HG02610 (cell line): Measurements from ENCODE around the gene DNPEP.
"Not testable (repeated sequence)": the region's sequence is repeated elsewhere in the genome, so short reads cannot be mapped to it uniquely, and the experiment has no call there.

ENCODE experiments used
- ATAC-seq: cut with Tn5 transposase; IDR thresholded peaks from one replicate; pipeline ENCODE4 v1.9.1; 2021; ENCODE audit warnings: mild to moderate bottlenecking, moderate library complexity; ENCODE audit not compliant: unreplicated experiment

DNPEP gene

DNA sequence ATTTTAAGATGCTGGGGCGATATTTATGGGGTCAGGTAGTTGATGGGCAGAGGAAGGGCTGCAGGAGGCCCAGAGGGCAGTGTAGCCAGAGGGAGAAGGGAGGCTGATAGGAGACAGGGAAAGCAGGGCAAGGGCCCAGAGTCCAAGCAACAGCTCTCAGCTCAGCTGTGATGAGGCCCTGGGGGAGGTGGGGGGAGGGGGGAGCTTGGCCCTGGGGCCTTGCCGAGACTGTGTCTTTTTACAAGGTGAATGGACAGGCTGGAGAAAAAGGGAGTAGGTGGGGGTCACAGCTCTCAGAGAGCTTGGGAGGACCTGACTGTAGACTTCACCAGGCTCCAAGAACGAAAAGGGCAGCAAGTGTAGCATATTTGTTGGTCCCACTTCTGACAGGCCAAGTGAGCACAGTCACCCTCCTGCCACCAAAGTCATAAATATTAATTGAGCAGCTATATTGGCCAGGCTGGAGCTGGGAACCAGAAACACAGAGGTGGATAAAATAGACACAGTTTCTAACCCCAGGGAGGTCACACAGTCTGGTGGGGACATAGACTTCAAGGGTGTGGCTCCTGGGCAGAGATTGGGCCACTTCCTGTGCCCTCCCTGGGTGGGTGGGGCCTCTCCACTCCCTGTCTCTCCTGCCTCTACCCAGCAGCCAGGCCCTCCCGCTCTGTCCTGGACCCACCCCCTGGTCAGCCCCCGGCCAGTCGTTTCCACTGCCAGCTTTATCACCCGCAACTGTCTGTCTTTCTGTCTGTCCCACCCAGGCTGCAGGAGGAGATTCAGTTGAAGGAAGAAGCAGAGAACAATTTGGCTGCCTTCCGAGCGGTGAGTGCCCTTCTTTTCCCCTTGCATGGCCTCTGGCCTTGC, 31.9 kb upstream of the DNPEP start:
- no peak for ATAC-seq

- ATAC-seq = no peak
Observed at GRCh38 chr2:219419012-219419324, 31.3 kb upstream of the DNPEP start.

GRCh38 chr2:219418155-219419011, 30.7 kb upstream of the DNPEP start, which contains the start of gene DES:
TSS of gene DES (plus strand) at chr2:219418377. CDS start at chr2:219418463, 86 bp downstream.
- no peak for ATAC-seq

DNA sequence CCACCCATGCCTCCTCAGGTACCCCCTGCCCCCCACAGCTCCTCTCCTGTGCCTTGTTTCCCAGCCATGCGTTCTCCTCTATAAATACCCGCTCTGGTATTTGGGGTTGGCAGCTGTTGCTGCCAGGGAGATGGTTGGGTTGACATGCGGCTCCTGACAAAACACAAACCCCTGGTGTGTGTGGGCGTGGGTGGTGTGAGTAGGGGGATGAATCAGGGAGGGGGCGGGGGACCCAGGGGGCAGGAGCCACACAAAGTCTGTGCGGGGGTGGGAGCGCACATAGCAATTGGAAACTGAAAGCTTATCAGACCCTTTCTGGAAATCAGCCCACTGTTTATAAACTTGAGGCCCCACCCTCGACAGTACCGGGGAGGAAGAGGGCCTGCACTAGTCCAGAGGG, 29.7 kb upstream of the DNPEP start:
- ATAC-seq = no peak

GRCh38 chr2:219416938-219417337, 29.2 kb upstream of the DNPEP start:
- no peak for ATAC-seq

DNA sequence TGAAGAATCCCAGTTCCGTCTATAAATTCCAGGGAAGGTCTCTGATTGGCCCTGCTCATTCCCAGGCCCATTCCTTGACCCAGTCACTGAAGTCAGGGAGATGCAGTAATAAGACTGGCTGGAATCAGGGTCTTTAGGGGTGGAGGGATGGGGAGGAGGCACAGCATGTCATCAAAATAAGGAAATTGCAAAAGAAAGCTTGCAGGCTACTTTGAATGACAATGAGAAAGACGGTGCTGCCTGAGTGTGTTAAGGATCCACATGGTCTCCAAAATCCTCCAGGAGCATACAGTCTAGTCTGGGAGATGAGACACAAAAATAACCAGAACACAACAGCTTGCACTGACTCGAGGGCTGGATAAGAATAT, 28.5 kb upstream of the DNPEP start:
- no peak for ATAC-seq

DNA sequence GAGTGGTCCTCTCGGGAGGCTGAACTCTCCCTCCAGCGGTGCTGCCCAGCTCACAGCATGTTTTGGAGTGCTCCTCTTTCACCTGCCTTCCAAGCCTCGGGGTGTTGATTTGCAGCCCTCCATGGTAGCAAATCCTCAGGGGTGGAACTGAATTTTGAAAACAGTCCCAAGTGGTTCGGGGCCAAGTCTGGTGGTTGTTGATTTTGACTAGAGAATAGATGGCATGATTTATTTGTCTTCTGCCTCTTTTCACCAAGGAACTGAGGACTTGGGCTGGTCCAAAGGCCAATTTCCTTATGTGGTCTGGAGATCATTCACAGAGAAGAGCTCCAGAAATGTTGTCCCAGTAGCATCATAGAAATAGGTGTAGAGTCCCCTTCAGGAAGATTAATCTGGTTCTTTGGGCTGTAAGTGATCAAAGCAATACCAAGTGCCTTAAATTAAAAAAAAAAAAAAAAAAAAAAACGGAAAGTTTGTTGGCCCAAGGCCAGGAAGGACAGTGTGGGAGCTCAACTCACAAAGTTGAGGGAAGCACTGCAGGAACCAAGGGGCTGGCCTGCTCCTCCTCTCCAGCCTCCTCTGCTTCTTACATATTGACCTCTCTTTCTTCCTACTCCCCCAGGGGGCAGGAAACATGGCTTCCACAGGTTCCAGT, 28.0 kb upstream of the DNPEP start:
- no peak for ATAC-seq

- ATAC-seq = no peak
Observed at GRCh38 chr2:219414857-219415256, 27.1 kb upstream of the DNPEP start.

DNA sequence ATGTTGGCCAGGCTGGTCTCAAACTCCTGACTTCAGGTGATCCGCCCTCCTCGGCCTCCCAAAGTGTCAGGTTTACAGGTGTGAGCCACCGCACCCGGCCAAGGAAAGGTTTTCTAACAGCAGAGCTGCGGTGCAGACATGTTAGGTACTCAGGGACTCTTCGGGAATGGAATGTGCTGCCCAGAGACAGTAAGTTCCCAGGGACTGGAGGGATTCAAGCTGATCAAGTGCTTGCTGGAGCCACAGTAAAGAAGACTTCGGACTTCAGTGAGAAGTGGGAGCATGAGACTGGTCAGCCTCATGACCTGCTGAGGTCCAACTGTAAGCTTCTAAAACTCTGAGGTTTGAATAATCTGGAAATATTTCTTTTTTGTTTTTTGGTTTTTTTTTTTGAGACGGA, 22.7 kb upstream of the DNPEP start:
- no peak for ATAC-seq

DNA sequence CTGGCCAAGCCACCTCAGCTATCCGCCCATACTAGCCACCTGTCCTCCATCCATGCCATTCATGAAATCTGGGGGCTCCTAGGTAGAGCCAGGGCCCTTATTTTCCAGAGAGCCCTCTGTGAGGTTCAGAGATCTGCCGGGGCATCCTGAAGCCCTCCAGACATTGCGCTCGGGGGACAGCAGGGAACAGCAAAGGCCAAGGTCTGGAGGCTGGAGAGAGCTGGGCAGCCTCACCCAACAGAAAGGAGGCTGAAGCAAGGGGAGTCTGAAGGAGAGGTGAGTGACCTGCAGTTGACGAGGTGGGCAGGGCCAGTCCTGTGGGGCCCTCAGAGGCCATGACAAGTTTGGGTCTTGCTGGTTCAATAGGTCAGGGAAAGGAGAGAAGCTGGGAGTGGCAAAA, 21.9 kb upstream of the DNPEP start:
- no peak for ATAC-seq

- no peak for ATAC-seq
Observed at GRCh38 chr2:219408631-219409030, 20.9 kb upstream of the DNPEP start.

DNA sequence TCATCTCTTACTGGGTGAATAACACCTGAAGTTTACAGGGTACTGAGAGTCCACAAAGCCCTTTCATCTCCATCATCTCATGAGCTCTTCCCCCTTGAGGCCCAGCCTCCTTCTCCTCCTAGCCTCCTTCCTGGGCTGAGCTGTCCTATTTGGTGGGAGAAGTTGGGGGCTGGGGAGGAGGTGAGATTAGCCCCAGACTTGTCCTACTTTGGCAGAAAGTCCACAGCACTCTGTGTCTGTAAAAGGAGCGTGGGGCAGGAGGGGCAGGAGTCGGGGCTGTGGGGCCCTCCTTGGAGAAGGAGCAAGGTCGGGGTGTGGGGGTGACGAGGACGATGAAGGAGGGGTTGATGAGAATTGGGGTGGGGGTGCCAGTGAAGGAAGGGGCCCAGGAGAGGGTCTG, 20.5 kb upstream of the DNPEP start:
- ATAC-seq = no peak

DNA sequence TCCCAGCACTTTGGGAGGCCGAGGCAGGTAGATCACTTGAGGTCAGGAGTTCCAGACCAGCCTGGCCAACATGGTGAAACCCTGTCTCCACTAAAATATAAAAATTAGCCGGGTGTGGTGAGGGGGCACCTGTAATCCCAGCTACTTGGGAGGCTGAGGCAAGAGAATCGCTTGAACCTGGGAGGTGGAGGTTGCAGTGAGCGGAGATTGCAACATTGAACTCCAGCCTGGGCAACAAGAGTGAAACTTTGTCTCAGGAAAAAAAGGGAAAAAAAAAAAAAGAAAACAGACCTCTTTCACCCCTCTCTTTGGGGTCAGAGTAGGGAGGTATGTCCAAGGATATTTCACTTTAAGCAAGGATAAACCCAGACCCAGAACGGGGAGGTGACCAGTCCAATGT, 19.6 kb upstream of the DNPEP start:
- ATAC-seq = not testable (repeated sequence)

GRCh38 chr2:219406861-219407230, 19.1 kb upstream of the DNPEP start:
- ATAC-seq = no peak

DNA sequence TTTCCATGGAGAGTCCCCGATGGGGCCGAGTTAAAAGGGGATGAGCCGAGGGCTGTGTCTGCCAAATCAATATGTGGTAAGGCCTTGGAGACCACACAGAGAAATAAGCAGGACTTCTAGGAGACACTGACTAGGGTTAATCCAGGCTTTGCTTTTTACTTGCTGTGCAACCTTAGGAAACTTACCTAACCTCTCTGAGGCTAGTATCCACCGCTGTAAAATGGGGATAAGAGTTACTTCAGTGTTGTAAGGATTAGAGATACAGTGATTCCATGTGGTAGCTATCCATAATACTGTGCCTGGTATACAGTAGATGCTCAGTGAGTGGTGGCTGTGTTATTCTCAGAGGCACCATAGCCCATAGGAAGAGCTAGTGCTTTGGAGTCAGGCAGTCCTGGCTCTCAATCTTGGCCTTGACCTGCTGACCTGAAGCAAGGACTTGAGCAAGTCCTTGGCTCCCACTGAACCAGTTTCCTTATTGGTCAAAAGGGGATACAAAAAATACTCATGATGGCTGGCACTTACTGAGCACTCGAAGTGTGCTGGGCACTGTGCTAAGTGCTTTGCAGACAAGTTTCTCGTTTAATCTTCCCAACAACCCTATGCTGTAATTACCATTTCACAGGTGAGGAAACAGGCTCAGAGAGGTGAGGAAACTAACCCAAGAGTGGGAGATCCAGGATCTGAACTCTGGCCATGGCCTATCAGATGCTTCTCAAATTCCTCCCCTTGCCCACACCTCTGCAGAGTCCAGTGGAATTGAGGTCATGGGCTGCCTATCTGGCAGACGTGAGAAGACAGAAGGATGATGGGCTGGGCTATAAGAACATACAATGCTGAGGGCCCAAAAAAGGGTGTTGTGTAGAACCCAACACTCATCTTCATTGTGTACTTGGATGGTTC, 18.5 kb upstream of the DNPEP start:
- ATAC-seq = no peak

GRCh38 chr2:219405451-219405850, 17.7 kb upstream of the DNPEP start:
- ATAC-seq = no peak

- no peak for ATAC-seq
Observed at GRCh38 chr2:219404954-219405353, 17.2 kb upstream of the DNPEP start.

DNA sequence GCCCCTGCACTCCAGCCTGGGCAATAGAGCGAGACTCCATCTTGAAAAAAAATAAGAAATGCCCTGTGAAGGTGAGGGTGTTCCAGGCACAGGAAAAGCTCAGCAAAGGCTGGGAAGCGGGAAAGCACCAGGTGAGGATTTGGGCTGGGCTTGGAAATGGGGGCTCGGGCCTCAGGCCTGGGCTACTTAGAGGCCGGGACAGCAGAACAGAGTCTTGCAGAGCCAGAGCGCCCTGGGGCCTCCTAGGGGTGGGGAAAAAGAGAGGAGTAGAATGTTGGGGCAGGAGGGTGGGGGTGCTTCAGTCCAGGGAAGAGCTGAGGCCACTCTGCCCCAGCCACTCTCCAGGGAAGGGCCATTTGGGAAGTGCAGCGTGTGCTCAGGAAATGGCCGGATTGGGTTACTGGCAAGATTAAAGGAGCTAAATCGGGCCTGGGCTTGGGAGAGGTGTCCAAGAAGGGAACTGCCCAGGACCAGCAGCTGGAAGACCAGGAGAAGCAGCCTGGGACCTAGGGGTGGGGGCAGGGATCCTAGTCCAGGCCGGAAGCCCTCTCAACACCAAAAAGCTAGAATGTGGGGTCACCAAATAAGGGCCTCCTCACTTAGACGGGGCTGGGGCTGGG, 16.7 kb upstream of the DNPEP start:
- no peak for ATAC-seq

DNA sequence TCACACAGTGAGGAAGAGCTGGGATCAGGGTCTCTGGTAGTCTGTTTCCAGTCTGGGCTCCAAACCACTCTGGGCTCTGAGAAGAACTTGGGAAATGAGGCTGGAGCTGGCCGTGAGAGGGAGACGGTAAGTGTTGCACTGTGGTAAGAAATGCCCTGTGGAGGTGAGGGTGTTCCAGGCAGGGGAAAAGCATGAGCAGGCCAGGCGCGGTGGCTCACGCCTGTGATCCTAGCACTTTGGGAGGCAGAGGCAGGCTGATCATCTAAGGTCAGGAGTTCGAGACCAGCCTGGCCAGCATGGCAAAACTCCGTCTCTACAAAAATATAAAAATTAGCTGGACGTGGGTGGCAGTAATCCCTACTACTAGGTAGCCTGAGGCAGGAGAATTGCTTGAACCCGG, 16.1 kb upstream of the DNPEP start:
- no peak for ATAC-seq
